A673 (cell line): ENCODE measurements around the gene NIP7. TPM values are rescaled to one million over a fixed set of nuclear protein-coding genes. Genes with fewer than 3 reads are reported as not detected.

Experiments used
- BruUV-seq: library from RNA; stranded (reverse); fragments of 400-500 nt; replicated peaks from 2 replicates; lab custom pipeline; 2021; lab: Mats Ljungman, UMichigan
- CTCF ChIA-PET: fragments of 300-600 bp; sonication (Branson Sonifier 250); formaldehyde crosslinking; loops from one replicate; lab custom pipeline; 2022; ENCODE audit warnings: antibody characterized with exemption; lab: Charles Lee
- POLR2A ChIA-PET: fragments of 300-600 bp; sonication (Branson Sonifier 250); formaldehyde crosslinking; loops from one replicate; lab custom pipeline; 2022; ENCODE audit warnings: antibody characterized with exemption; ENCODE audit not compliant: low non-redundant PET; lab: Charles Lee
- DNase-seq: peaks from one replicate; pipeline ENCODE4 v3.0.0-alpha.2; 2015; ENCODE audit warnings: low spot score
- H3K27ac ChIP-seq: fragments of 200-600 bp; sonication (generic); 2 replicates; pipeline ENCODE4 v1.5.1; 2016; ENCODE audit warnings: mixed run types, low read depth, mild to moderate bottlenecking, mixed read lengths, antibody characterized with exemption, low read length; ENCODE audit not compliant: poor library complexity, severe bottlenecking
- H3K27me3 ChIP-seq: fragments of 200-600 bp; sonication (generic); replicated peaks from 2 replicates; pipeline ENCODE4 v1.6.1; 2017; ENCODE audit warnings: mixed run types, low read depth, mild to moderate bottlenecking, mixed read lengths, antibody characterized with exemption, low read length; ENCODE audit not compliant: insufficient read depth, poor library complexity
- H3K36me3 ChIP-seq: fragments of 200-600 bp; sonication (generic); 2 replicates; pipeline ENCODE4 v1.6.1; 2016; ENCODE audit warnings: mixed run types, mild to moderate bottlenecking, mixed read lengths, antibody characterized with exemption, low read length; ENCODE audit not compliant: insufficient read depth, poor library complexity, severe bottlenecking
- H3K4me1 ChIP-seq: fragments of 200-600 bp; sonication (generic); 2 replicates; pipeline ENCODE4 v1.6.1; 2017; ENCODE audit warnings: mixed run types, mild to moderate bottlenecking, mixed read lengths, antibody characterized with exemption, low read length; ENCODE audit not compliant: insufficient read depth, poor library complexity, severe bottlenecking
- H3K4me3 ChIP-seq: fragments of 200-600 bp; sonication (generic); 2 replicates; pipeline ENCODE4 v1.5.1; 2016; ENCODE audit warnings: low read depth, mixed run types, mild to moderate bottlenecking, mixed read lengths, low read length; ENCODE audit not compliant: poor library complexity, severe bottlenecking
- H3K9me3 ChIP-seq: fragments of 200-600 bp; sonication (generic); 2 replicates; pipeline ENCODE4 v1.6.1; 2016; ENCODE audit warnings: mixed run types, low read depth, mild to moderate bottlenecking, mixed read lengths, antibody characterized with exemption, low read length; ENCODE audit not compliant: poor library complexity, severe bottlenecking
- CTCF ChIP-seq: fragments of 300-800, 200-600 bp; sonication (generic); conservative IDR thresholded peaks from 2 replicates; pipeline ENCODE4 v1.5.1; 2017; ENCODE audit warnings: low read depth, mild to moderate bottlenecking, antibody characterized with exemption, low read length, moderate library complexity, mixed read lengths
- EZH2 ChIP-seq: fragments of 200-600 bp; sonication (generic); IDR thresholded peaks from 2 replicates; pipeline ENCODE4 v1.6.1; 2017; ENCODE audit warnings: borderline replicate concordance, low read depth, mild to moderate bottlenecking, mixed read lengths, antibody characterized with exemption, low read length; ENCODE audit not compliant: poor library complexity, severe bottlenecking
- intact Hi-C: fragments of 100-400 bp; cut with micrococcal nuclease; formaldehyde crosslinking; loops from one replicate; pipeline ENCODE4 v1.10.0; 2022; ENCODE audit not compliant: unreplicated experiment
- total RNA-seq: library from RNA; stranded (reverse); gene quantifications from 2 replicates; pipeline ENCODE4 v1.2.3, GENCODE V29; 2021

NIP7 gene
- total RNA-seq, 1 experiment from 2014 or later: 66.4 TPM

DNA sequence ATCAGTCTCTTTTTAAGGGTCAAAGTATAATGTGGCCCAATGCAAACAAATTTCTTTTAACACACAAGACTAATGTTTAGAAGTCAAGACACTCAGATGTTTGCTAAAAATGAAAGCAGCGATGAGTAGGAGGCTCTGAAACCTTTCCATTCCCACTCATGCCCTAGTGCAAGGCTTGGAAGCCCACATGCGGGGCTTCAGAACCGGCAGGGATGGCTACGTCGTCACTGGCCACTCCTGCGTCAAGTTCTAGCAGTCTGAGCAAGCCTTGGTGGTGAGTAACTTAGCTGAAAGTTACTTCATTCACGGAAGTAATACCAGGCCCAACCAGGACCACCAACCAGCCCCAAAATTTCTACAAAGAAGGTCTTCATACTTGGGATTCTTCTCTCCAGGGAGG, 26.9 kb downstream of the NIP7 start:
- no peaks in the 10 kb centered on the region for H3K27me3 ChIP-seq
- TF ChIP-seq EZH2 (no peak), CTCF (no peak)
- no peaks in the 10 kb centered on the region for H3K9me3 ChIP-seq
- ChIA-PET CTCF (no interaction called here), POLR2A (no interaction called here)
- intact Hi-C loops: no loop called here
- no peak overlapping the region for H3K27ac ChIP-seq
- H3K36me3 ChIP-seq: peaks cover 64% of the 10 kb centered on the region
- no TSS peak for BruUV-seq
- H3K4me3 ChIP-seq: no peak overlapping the region
- no peaks in the 10 kb centered on the region for H3K4me1 ChIP-seq
- DNase-seq: no peak

- no peaks in the 10 kb centered on the region for H3K4me1 ChIP-seq
- peaks cover 64% of the 10 kb centered on the region for H3K36me3 ChIP-seq
- no peak overlapping the region for H3K27ac ChIP-seq
- TF ChIP-seq CTCF: no peak
- TF ChIP-seq EZH2: no peak
- no TSS peak for BruUV-seq
- no peaks in the 10 kb centered on the region for H3K9me3 ChIP-seq
- POLR2A ChIA-PET: no interaction called here
- intact Hi-C loops: no loop called here
- no peaks in the 10 kb centered on the region for H3K27me3 ChIP-seq
- DNase-seq: no peak
- no peak overlapping the region for H3K4me3 ChIP-seq
- CTCF ChIA-PET: no interaction called here
Measured at GRCh38 chr16:69367980-69368379, 28.4 kb downstream of the NIP7 start.

DNA sequence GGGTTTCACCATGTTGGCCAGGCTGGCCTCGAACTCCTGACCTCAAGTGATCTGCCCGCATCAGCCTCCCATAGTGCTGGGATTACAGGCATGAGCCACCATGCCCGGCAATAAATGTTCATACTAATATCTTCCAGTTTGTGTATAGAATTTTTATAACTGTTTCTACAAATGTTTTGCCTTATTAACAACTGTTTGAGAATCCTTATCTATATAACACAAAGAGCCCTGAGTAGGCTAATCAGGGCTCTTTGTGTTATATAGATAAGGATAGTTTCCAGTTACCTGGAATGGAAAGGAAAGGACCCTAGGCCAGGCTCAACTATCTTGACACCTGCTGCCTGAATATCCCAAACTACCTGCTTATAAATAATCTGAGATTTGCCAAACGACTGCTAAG, 29.3 kb downstream of the NIP7 start:
- H3K4me1 ChIP-seq: no peaks in the 10 kb centered on the region
- H3K36me3 ChIP-seq: peaks cover 64% of the 10 kb centered on the region
- POLR2A ChIA-PET: no interaction called here
- H3K27me3 ChIP-seq: no peaks in the 10 kb centered on the region
- no peaks in the 10 kb centered on the region for H3K9me3 ChIP-seq
- no peak overlapping the region for H3K27ac ChIP-seq
- CTCF ChIA-PET: no interaction called here
- TF ChIP-seq CTCF (no peak), EZH2 (no peak)
- BruUV-seq: no TSS peak
- H3K4me3 ChIP-seq: no peak overlapping the region
- intact Hi-C loops: no loop called here
- DNase-seq: no peak
